Caco-2 (cell line): ENCODE results near the gene PLXNA4. TPM values are rescaled to one million over a fixed set of nuclear protein-coding genes. Genes with fewer than 3 reads are reported as not detected.

Experiments
- BruUV-seq: library from RNA; stranded (reverse); fragments of 400-500 nt; replicated peaks from 2 replicates; lab custom pipeline; 2021; lab: Mats Ljungman, UMichigan
- CTCF ChIA-PET: fragments of 300-600 bp; sonication (Branson Sonifier 250); formaldehyde crosslinking; loops from one replicate; lab custom pipeline; 2022; ENCODE audit warnings: antibody characterized with exemption; lab: Charles Lee
- POLR2A ChIA-PET: fragments of 300-600 bp; sonication (Branson Sonifier 250); formaldehyde crosslinking; loops from one replicate; lab custom pipeline; 2022; ENCODE audit warnings: antibody characterized with exemption; lab: Charles Lee
- DNase-seq, 2 experiments: peaks; one replicate each; pipeline versions ENCODE4 v3.0.0 to v3.0.0-alpha.2; 2020 to 2022
- H3K27me3 ChIP-seq: replicated peaks from 2 replicates; pipeline ENCODE4 v1.6.0; 2011; ENCODE audit warnings: low read length; ENCODE audit not compliant: control insufficient read depth, insufficient read depth
- H3K36me3 ChIP-seq: 2 replicates; pipeline ENCODE4 v1.5.1; 2011; ENCODE audit warnings: low read length; ENCODE audit not compliant: control insufficient read depth, insufficient read depth
- H3K4me1 ChIP-seq: fragments of 250-450 bp; sonication (Bioruptor Pico); 2 replicates; pipeline ENCODE4 v1.5.1; 2020; ENCODE audit warnings: mild to moderate bottlenecking
- H3K4me3 ChIP-seq: 2 replicates; pipeline ENCODE4 v1.5.1; 2011; ENCODE audit warnings: low read depth, mild to moderate bottlenecking, control low read depth, low read length
- H3K9me3 ChIP-seq: fragments of 250-450 bp; sonication (Bioruptor Pico); 2 replicates; pipeline ENCODE4 v1.5.1; 2020; ENCODE audit warnings: mild to moderate bottlenecking, moderate library complexity
- H3K27ac Mint-ChIP-seq: one replicate; pipeline ENCODE4 v1.8.0; 2022; ENCODE audit warnings: mixed read lengths; ENCODE audit not compliant: unreplicated experiment
- H3K27me3 Mint-ChIP-seq: one replicate; pipeline ENCODE4 v1.8.0; 2022; ENCODE audit warnings: mixed read lengths; ENCODE audit not compliant: insufficient read depth, unreplicated experiment
- H3K36me3 Mint-ChIP-seq: one replicate; pipeline ENCODE4 v1.8.0; 2022; ENCODE audit warnings: mild to moderate bottlenecking, mixed read lengths; ENCODE audit not compliant: insufficient read depth, unreplicated experiment
- H3K4me1 Mint-ChIP-seq: one replicate; pipeline ENCODE4 v1.8.0; 2022; ENCODE audit warnings: low read depth, mixed read lengths; ENCODE audit not compliant: unreplicated experiment
- H3K4me3 Mint-ChIP-seq: one replicate; pipeline ENCODE4 v1.8.0; 2022; ENCODE audit warnings: mild to moderate bottlenecking, moderate library complexity, mixed read lengths; ENCODE audit not compliant: unreplicated experiment
- H3K9me3 Mint-ChIP-seq: one replicate; pipeline ENCODE4 v1.8.0; 2022; ENCODE audit warnings: mixed read lengths; ENCODE audit not compliant: unreplicated experiment
- intact Hi-C: fragments of 100-400 bp; cut with micrococcal nuclease; formaldehyde crosslinking; loops from one replicate; pipeline ENCODE4 v1.10.0; 2022; ENCODE audit not compliant: unreplicated experiment
- total RNA-seq: library from RNA; stranded (reverse); gene quantifications from 2 replicates; pipeline ENCODE4 v1.2.3, GENCODE V29; 2022
- TF ChIP-seq, protein P1 (sequence below), 2 experiments: fragments of 200-600 bp in 1 of 2; IDR thresholded peaks; 1 replicate in 1 of 2; 2 replicates in 1 of 2; pipeline versions ENCODE4 v1.5.1 to v1.8.0; 2011 to 2022; ENCODE audit warnings: antibody characterized with exemption in 1 of 2, control low read depth in 1 of 2, inconsistent platforms in 1 of 2, low read depth in 1 of 2, low read length in 1 of 2, mild to moderate bottlenecking in 1 of 2, moderate library complexity in 1 of 2; ENCODE audit not compliant: insufficient read depth in 1 of 2, severe bottlenecking in 1 of 2, unreplicated experiment in 1 of 2

The PLXNA4 gene
- total RNA-seq, 1 experiment from 2014 or later, result 0.43 TPM

GRCh38 chr7:132418840-132419239 lies 157.4 kb downstream of the PLXNA4 start:
- Histone ChIP-seq H3K36me3 (no peaks in the 10 kb centered on the region), H3K4me1 (peaks cover 18% of the 10 kb centered on the region), H3K4me3 (no peak overlapping the region), H3K27me3 (no peaks in the 10 kb centered on the region), H3K9me3 (no peaks in the 10 kb centered on the region)
- no peak for DNase-seq
- POLR2A ChIA-PET, result no interaction called here
- Mint-ChIP-seq H3K9me3 (peaks cover 15% of the 10 kb centered on the region), H3K4me1 (peaks cover 21% of the 10 kb centered on the region), H3K4me3 (no peak overlapping the region), H3K27me3 (no peaks in the 10 kb centered on the region), H3K36me3 (no peaks in the 10 kb centered on the region), H3K27ac (no peak overlapping the region)
- no TSS peak for BruUV-seq
- CTCF ChIA-PET, result no interaction called here
- TF ChIP-seq, protein P1, sequence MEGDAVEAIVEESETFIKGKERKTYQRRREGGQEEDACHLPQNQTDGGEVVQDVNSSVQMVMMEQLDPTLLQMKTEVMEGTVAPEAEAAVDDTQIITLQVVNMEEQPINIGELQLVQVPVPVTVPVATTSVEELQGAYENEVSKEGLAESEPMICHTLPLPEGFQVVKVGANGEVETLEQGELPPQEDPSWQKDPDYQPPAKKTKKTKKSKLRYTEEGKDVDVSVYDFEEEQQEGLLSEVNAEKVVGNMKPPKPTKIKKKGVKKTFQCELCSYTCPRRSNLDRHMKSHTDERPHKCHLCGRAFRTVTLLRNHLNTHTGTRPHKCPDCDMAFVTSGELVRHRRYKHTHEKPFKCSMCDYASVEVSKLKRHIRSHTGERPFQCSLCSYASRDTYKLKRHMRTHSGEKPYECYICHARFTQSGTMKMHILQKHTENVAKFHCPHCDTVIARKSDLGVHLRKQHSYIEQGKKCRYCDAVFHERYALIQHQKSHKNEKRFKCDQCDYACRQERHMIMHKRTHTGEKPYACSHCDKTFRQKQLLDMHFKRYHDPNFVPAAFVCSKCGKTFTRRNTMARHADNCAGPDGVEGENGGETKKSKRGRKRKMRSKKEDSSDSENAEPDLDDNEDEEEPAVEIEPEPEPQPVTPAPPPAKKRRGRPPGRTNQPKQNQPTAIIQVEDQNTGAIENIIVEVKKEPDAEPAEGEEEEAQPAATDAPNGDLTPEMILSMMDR (IDR thresholded peaks at IDR 0.05; ENCODE audit: insufficient read depth in 1 of 2, low read depth in 1 of 2, low read length in 1 of 2, severe bottlenecking in 1 of 2, unreplicated experiment in 1 of 2), result no peak
- intact Hi-C loops, result no loop called here

GRCh38 chr7:132417103-132417906 lies 159.0 kb downstream of the PLXNA4 start:
- no peak overlapping the region for H3K4me3 ChIP-seq
- Mint-ChIP-seq H3K4me1 (peaks cover 21% of the 10 kb centered on the region), H3K27ac (peak overlapping the region; percentile 81), H3K9me3 (peaks cover 15% of the 10 kb centered on the region), H3K36me3 (no peaks in the 10 kb centered on the region), H3K4me3 (peak overlapping the region; percentile 14), H3K27me3 (no peaks in the 10 kb centered on the region)
- H3K9me3 ChIP-seq, result no peaks in the 10 kb centered on the region
- intact Hi-C loops, result no loop called here
- peak in 1 of 2 experiments; percentile 29 for DNase-seq
- H3K27me3 ChIP-seq, result no peaks in the 10 kb centered on the region
- BruUV-seq, result no TSS peak
- CTCF ChIA-PET, result no interaction called here
- POLR2A ChIA-PET, result no interaction called here
- TF ChIP-seq, protein P1 (IDR thresholded peaks at IDR 0.05; ENCODE audit: insufficient read depth in 1 of 2, low read depth in 1 of 2, low read length in 1 of 2, severe bottlenecking in 1 of 2, unreplicated experiment in 1 of 2), result no peak
- peaks cover 18% of the 10 kb centered on the region for H3K4me1 ChIP-seq
- no peaks in the 10 kb centered on the region for H3K36me3 ChIP-seq

DNA sequence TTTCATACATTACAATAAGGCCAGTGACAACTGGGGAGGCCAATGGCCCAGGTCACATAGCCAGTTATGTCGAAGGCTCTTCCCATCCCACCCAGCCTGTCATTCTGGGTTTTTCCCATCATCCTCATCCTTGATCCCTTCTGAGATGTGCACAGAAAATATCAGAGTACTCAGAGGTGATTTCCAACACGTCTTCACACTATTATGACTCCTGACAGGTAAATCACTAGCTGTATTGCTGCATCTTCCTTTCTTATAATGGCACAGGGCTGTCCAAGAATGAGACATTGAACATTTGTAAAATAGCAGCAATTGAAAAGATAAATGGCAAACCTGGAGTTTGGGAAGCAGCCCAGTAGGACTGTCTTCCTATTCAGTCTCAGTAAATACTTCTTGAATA lies 159.9 kb downstream of the PLXNA4 start:
- H3K27ac Mint-ChIP-seq, result no peak overlapping the region
- no peak overlapping the region for H3K4me3 ChIP-seq
- H3K36me3 ChIP-seq, result no peaks in the 10 kb centered on the region
- H3K9me3 Mint-ChIP-seq, result peaks cover 12% of the 10 kb centered on the region
- H3K9me3 ChIP-seq, result no peaks in the 10 kb centered on the region
- TSS peak; percentile 61 for BruUV-seq
- no peak overlapping the region for H3K4me3 Mint-ChIP-seq
- no peaks in the 10 kb centered on the region for H3K27me3 ChIP-seq
- H3K27me3 Mint-ChIP-seq, result no peaks in the 10 kb centered on the region
- CTCF ChIA-PET, result interaction anchor here (0.5 kb wide), 1 partner anchor 244 kb away, joined by 4 read pairs; no protein-coding TSS in a partner anchor
- DNase-seq, result no peak
- intact Hi-C loops, result no loop called here
- H3K4me1 Mint-ChIP-seq, result peaks cover 21% of the 10 kb centered on the region
- TF ChIP-seq, protein P1 (IDR thresholded peaks at IDR 0.05; ENCODE audit: insufficient read depth in 1 of 2, low read depth in 1 of 2, low read length in 1 of 2, severe bottlenecking in 1 of 2, unreplicated experiment in 1 of 2), result no peak
- peaks cover 18% of the 10 kb centered on the region for H3K4me1 ChIP-seq
- no peaks in the 10 kb centered on the region for H3K36me3 Mint-ChIP-seq
- POLR2A ChIA-PET, result no interaction called here
